ENCODE measurements around the gene PC.

PC gene

GRCh38 chr11:66851698-66852465 lies 106.3 kb downstream of the PC start:
- no peak for DNase-seq

GRCh38 chr11:66851239-66851596 lies 107.0 kb downstream of the PC start:
- no peak for DNase-seq

DNA sequence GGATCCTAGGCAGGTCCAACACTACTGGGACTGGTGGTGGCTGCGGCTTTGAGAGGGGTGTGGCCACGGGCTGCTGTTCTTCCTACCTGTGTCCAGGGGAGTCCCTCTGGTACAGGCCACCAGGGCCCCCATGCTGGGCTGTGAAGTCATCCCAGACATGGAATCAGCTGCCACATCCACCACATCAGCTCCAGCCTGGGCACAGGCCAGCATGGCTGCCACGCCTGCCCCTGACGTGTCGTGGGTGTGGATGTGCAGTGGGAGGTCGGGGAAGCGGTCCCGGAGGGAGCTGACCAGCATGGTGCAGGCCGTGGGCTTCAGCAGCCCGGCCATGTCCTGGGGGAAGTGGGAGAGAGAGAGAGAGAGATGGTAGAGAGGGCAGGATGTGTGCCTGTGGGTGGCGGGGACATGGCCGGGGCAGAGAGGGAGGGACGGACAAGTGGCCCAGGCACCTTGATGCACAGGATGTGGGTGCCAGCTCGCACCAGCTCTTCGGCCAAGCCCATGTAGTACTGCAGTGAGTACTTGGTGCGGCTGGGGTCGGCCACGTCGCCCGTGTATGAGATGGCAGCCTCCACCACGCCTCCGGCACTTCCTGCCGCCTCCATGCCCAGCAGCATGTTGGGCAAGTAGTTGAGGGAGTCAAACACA lies 107.5 kb downstream of the PC start:
- DNase-seq = no peak

GRCh38 chr11:66850235-66850587 lies 108.0 kb downstream of the PC start:
- no peak for DNase-seq

- DNase-seq = no peak
These were observed 108.5 kb downstream of the PC start for GRCh38 chr11:66849501-66850234.

GRCh38 chr11:66848671-66849500 lies 109.3 kb downstream of the PC start:
- no peak for DNase-seq

GRCh38 chr11:66847461-66848232 lies 110.5 kb downstream of the PC start:
- DNase-seq = no peak

DNA sequence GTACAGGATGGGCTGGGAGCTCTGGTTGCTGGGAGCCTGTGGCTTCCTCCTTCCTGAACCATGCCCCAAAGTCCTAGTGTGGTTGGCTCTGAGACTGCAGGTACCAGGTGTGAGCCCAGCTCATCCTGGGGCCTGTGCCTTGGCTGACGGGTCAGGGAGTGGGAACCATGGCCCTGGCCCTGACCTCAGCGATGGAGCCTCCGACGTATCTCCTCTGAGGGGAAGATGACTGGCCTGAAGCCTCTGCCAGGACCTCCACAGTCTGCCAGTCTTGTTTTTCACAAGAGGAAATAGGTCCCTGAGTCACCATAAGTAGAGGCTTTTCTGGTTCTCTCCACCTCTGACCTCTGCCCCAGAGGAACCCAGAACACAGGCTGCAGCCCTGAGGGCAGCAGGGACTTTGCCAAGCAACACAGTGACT lies 111.5 kb downstream of the PC start:
- DNase-seq = no peak

- DNase-seq = no peak
These were observed 112.3 kb downstream of the PC start for GRCh38 chr11:66845876-66846212.

DNA sequence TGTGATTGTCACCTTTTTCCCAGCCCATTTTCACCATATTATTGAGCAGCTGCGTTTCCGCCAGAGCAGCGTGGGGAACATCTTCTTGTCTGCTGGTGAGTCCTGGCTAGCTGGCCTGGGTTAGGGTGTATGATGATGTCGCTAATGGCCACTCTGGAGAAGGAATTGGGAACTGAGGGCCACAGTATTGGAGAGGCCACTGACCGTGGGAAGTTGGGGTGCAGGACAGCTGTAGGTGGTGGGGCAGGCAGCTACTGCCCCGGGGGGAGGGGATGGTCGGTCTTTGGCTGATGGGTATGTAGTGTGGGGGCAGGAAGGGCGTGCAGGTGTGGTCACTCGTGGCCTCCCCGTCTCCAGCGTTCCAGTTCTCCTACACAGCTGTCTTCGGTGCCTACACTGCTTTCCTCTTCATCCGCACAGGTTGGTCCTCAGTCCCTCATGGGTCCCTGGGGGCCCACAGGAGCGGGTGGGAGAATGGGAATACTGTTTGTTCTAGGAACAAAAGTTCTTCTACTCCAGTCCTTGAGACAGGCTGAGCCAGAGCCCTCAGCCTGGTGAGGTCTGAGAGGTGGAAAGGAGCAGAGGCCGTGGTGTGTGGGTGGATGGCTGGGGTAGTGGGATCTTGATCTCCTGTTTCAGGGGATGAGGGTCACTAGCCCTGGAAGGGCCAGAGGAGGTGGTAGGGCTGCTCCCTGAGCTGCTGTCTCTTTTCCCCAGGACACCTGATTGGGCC lies 112.9 kb downstream of the PC start:
- no peak for DNase-seq

DNA sequence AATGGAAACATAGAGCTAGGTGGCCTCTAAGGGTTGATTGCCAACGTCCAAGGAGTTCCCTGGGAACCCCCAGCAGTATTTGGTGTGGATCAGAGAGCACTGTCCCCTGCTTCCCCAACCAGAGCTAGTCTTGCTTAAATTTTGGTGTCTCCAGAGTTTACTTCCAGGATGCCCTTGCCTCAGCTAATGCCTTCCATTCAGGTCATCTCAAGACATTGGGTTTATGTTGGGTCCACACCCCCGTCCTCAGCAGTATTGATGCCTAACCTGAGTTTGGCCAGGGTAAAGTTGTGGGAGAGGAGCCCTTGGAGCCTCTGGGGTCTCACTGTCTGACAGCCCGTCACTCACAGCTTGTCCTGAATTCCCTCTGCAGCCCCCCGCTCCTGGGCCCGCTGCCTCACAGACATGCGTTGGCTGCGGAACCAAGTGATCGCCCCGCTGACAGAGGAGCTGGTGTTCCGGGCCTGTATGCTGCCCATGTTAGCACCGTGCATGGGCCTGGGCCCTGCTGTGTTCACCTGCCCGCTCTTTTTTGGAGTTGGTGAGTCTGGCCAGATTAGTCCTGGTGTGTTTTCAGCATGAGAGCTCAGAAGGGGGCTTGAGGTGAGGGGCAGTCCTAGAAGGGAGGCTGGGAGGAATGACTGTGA lies 113.6 kb downstream of the PC start:
- no peak for DNase-seq

DNA sequence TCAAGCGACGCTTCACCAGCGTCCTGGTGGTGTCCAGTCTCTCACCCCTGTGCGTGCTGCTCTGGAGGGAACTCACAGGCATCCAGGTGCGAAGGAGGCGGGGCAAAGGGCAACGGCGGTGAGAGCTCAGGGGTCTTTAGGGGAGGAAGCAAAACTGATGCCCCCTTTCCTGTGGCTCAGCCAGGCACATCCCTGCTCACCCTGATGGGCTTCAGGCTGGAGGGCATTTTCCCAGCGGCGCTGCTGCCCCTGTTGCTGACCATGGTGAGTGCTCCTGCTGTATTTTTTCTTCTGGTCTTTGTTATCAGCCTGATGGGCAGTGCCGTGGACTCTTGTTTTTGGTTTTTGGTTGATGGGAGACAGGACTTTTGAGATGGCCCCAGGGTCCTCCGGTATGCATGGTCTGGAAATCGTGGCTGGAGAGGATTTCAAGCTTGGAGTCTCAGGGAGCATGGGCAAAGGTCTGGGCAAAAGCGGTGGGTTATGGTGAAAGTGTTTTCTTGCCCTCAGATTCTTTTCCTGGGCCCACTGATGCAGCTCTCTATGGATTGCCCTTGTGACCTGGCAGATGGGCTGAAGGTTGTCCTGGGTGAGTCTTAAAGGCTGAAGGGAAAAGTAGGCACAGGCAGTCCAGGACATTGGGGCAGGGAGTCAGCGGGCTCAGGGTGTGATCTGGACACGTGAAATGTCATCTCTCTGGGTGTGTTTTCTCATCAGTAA lies 114.2 kb downstream of the PC start:
- no peak for DNase-seq

DNA sequence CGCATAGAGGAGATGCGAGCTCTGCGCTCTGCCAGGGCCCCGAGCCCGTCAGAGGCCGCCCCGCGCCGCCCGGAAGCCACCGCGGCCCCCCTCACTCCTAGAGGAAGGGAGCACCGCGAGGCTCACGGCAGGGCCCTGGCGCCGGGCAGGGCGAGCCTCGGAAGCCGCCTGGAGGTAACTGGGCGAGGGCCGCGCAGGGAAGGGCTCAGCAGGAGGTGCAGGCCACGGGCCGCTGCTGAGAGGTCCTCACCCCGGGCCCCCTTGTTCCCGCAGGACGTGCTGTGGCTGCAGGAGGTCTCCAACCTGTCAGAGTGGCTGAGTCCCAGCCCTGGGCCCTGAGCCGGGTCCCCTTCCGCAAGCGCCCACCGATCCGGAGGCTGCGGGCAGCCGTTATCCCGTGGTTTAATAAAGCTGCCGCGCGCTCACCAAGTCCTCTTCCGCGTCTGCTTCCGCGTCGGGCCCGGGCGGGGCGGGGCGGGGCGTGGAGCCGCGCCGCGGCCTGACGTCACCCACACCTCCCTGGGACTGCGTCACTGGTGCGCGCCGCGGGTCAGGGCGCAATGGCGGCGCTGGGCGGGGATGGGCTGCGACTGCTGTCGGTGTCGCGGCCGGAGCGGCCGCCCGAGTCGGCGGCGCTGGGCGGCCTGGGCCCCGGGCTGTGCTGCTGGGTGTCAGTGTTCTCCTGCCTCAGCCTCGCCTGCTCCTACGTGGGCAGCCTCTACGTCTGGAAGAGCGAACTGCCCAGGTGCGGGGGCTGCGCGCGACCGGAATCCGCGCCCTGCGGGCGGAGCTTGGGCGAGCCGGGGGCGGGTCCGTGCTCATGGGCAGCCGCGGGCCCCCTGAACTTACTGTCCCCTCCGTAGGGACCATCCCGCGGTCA lies 115.0 kb downstream of the PC start, which contains the start of gene RCE1:
Gene RCE1 (plus strand): TSS at position 546 of the 880 bp plus-strand sequence. CDS start 15 bp downstream, at position 561.
- DNase-seq = peak; percentile 90

- DNase-seq = no peak
These were observed 115.7 kb downstream of the PC start for GRCh38 chr11:66842501-66842895.

DNA sequence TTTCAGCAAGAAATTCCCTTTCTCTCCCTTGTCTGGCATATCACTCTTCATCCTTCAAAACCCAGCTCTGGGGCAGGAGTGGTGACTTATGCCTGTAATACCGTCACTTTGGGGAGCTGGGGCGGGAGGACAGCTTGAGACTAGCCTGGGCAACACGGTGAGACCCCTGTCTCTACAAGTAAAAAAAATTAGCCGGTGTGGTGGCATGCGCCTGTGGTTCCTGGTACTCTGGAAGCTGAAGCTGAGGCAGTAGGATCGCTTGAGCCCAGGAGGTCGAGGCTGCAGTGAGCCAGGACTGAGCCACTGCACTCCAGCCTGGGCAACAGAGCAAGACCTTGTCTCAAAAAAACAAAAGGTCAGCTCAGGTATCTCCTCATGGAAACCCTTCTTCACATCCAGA lies 116.3 kb downstream of the PC start:
- no peak for DNase-seq

GRCh38 chr11:66840317-66841091 lies 117.7 kb downstream of the PC start:
- DNase-seq = no peak

DNA sequence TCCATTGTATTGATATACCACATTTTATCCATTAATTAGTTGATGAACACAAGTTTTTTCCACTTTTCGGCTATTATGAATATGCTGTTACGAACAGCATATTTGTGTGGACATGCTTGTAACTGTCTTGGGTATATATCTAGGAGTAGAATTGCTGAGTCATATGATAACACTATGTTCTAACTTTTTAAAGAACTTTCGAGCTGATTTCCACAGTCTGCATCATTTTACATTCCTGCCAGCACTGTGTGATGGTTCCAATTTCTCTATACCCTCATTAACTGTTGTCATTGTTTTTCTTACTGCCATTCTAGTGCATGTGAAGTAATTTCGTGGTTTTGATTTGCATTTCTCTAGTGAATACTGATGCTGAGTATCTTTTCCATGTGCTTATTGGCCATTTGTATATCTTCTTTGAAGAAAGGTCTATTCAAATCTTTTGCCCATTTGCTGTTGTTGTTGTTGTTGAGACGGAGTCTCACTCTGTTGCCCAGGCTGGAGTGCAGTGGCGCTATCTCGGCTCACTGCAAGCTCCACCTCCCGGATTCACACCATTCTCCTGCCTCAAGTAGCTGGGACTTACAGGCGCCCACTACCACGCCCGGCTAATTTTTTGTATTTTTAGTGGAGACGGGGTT lies 122.3 kb downstream of the PC start:
- DNase-seq = no peak

- no peak for DNase-seq
These were observed 123.2 kb downstream of the PC start for GRCh38 chr11:66834943-66835342.

All from midbrain (tissue), 1 donor.